ENCODE data around the gene ABHD5.

GRCh38 chr3:43706342-43706741 is 15.6 kb downstream of the ABHD5 start:
- TF ChIP-seq, protein P1, sequence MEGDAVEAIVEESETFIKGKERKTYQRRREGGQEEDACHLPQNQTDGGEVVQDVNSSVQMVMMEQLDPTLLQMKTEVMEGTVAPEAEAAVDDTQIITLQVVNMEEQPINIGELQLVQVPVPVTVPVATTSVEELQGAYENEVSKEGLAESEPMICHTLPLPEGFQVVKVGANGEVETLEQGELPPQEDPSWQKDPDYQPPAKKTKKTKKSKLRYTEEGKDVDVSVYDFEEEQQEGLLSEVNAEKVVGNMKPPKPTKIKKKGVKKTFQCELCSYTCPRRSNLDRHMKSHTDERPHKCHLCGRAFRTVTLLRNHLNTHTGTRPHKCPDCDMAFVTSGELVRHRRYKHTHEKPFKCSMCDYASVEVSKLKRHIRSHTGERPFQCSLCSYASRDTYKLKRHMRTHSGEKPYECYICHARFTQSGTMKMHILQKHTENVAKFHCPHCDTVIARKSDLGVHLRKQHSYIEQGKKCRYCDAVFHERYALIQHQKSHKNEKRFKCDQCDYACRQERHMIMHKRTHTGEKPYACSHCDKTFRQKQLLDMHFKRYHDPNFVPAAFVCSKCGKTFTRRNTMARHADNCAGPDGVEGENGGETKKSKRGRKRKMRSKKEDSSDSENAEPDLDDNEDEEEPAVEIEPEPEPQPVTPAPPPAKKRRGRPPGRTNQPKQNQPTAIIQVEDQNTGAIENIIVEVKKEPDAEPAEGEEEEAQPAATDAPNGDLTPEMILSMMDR (IDR thresholded peaks at IDR 0.05): no peak
- TF ChIP-seq POLR2A (IDR thresholded peaks at IDR 0.05) (no peak), EP300 (IDR thresholded peaks at IDR 0.05) (no peak)
